ENCODE results near the gene SPRED2. TPM values are rescaled to one million over a fixed set of nuclear protein-coding genes. Genes with fewer than 3 reads are reported as not detected.
A peak's percentile ranks its signal among the peaks of the same experiment; 100 is the strongest.

SPRED2 gene
- polyA plus RNA-seq, 2 of the 4 experiments (the other 2 are of a cell fraction): 20.6 to 29.3 TPM

DNA sequence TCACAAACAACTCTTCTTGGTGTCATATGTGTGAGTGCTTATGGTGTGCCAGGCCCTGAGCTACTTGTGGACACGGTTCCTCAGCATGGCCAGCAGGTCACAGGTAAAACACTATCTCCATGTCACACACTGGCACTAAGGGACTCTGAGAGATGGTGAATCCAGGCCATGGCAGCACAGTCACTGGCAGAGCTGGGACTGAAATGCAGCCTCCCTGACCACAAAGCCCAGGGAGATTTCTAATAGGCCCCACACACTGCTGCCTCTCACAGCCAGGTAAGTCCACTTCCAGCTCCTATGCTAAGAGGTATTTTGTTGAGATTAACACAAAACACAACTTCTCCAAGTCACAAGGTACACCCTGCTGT lies 112.7 kb downstream of the SPRED2 start:
- TF ChIP-seq NPAS2 (CRISPR knock-in tag; IDR thresholded peaks at IDR 0.05; ENCODE audit: borderline replicate concordance) (no peak), RFX5 (IDR thresholded peaks at IDR 0.05) (no peak), HOXB5 (CRISPR knock-in tag; IDR thresholded peaks at IDR 0.05) (no peak), ZSCAN20 (CRISPR knock-in tag; IDR thresholded peaks at IDR 0.05) (no peak), POLR2A (IDR thresholded peaks at IDR 0.05; ENCODE audit: low read length) (no peak), FOSB (CRISPR knock-in tag; IDR thresholded peaks at IDR 0.05) (no peak), SREBF2 (IDR thresholded peaks at IDR 0.05) (no peak), CBX8 (IDR thresholded peaks at IDR 0.05) (no peak), RNF2 (IDR thresholded peaks at IDR 0.05; ENCODE audit: borderline replicate concordance, low read depth) (no peak), MAZ (IDR thresholded peaks at IDR 0.05; ENCODE audit: borderline replicate concordance, low read depth, low read length) (no peak), TP53 (CRISPR knock-in tag; IDR thresholded peaks at IDR 0.05) (no peak), HOXA7 (CRISPR knock-in tag; IDR thresholded peaks at IDR 0.05) (no peak), KDM5A (IDR thresholded peaks at IDR 0.05) (no peak), MAFK (IDR thresholded peaks at IDR 0.05; ENCODE audit: partially characterized antibody) (no peak), HOXB13 (CRISPR knock-in tag; IDR thresholded peaks at IDR 0.05; ENCODE audit: low read depth) (no peak), JUNB (IDR thresholded peaks at IDR 0.05) (no peak), BHLHE40 (IDR thresholded peaks at IDR 0.05; ENCODE audit: low read depth, low read length) (no peak)
- TF ChIP-seq, protein P1, sequence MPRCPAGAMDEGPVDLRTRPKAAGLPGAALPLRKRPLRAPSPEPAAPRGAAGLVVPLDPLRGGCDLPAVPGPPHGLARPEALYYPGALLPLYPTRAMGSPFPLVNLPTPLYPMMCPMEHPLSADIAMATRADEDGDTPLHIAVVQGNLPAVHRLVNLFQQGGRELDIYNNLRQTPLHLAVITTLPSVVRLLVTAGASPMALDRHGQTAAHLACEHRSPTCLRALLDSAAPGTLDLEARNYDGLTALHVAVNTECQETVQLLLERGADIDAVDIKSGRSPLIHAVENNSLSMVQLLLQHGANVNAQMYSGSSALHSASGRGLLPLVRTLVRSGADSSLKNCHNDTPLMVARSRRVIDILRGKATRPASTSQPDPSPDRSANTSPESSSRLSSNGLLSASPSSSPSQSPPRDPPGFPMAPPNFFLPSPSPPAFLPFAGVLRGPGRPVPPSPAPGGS (IDR thresholded peaks at IDR 0.05): no peak
- TF ChIP-seq, protein P2, sequence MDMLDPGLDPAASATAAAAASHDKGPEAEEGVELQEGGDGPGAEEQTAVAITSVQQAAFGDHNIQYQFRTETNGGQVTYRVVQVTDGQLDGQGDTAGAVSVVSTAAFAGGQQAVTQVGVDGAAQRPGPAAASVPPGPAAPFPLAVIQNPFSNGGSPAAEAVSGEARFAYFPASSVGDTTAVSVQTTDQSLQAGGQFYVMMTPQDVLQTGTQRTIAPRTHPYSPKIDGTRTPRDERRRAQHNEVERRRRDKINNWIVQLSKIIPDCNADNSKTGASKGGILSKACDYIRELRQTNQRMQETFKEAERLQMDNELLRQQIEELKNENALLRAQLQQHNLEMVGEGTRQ (IDR thresholded peaks at IDR 0.05): no peak
- TF ChIP-seq, protein P3, sequence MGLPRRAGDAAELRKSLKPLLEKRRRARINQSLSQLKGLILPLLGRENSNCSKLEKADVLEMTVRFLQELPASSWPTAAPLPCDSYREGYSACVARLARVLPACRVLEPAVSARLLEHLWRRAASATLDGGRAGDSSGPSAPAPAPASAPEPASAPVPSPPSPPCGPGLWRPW (IDR thresholded peaks at IDR 0.05): no peak
- Histone ChIP-seq H3K4me2 (peak overlapping the region; percentile 78), H3K9me3 (no peaks in the 10 kb centered on the region), H3K4me1 (peaks cover 27% of the 10 kb centered on the region), H3K27ac (peak overlapping the region; percentile 76 to 85), H3K4me3 (no peak overlapping the region)
- no peak for FAIRE-seq
- CTCF ChIA-PET: interaction anchor here (0.7 to 6.1 kb wide), 23 partner anchors 10 to 237 kb away, joined by 3 to 34 read pairs (median 4); no protein-coding TSS in a partner anchor
- POLR2A ChIA-PET: interaction anchor here (1.1 to 2.0 kb wide), 6 partner anchors 19 to 117 kb away, joined by 3 to 13 read pairs (median 6); partner anchors contain the start of genes ACTR2 and SPRED2
- no peak for DNase-seq (ENCODE audit: low read depth in 1 of 2, low spot score in 1 of 2)
- peak; percentile 56 to 66 for ATAC-seq
- WGBS (ENCODE audit: missing lambda C conversion rate): 69% methylated on average over 1 of the region's 1 CpG

DNA sequence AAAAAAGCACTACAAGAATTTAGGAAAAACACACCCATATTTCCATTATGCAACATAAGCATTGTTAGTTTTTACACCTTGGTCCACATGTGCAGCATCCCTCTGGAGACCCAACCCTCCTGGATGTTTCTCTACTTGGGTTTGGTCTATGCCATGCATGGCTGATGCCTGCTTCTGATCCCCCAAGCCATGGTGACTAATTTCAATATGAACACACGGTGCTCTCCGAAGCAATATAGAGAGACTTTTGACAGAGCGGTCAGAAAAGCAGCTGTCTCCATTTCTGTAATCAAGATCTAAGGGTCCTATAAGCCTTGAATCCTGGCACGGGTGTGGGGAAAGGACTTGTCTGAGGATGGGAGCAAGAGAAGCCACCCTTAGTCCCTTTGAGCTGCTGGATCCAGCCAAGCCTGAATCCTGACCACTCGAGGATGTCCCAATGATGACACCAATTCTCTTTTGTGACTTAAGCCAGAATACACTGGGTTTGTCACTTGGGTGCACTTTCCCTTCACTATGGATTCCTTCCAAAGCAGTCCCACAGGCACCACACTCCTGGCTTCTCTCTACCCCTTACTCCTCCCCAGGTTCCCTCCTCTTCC lies 113.2 kb downstream of the SPRED2 start:
- ChIA-PET POLR2A (interaction anchor here (0.6 to 2.0 kb wide), 5 partner anchors 19 to 117 kb away, joined by 4 to 13 read pairs (median 6); partner anchors contain the start of gene SPRED2), CTCF (interaction anchor here (1.2 to 6.1 kb wide), 11 partner anchors 11 to 56 kb away, joined by 3 to 34 read pairs (median 7); no protein-coding TSS in a partner anchor)
- DNase-seq (ENCODE audit: low read depth in 1 of 2, low spot score in 1 of 2) (no peak), ATAC-seq (no peak), FAIRE-seq (no peak)
- peak overlapping the region; percentile 78 for H3K4me2 ChIP-seq
- TF ChIP-seq KDM1A (IDR thresholded peaks at IDR 0.05; ENCODE audit: low read depth): no peak
- no peak for TF ChIP-seq RAD21 (conservative IDR thresholded peaks at IDR 0.05 in 1 of 2, IDR thresholded peaks at IDR 0.05 in 1 of 2)
- no peak for TF ChIP-seq JUN (IDR thresholded peaks at IDR 0.05)
- TF ChIP-seq POLR2AphosphoS2 (conservative IDR thresholded peaks at IDR 0.05; ENCODE audit: low read length): no peak
- TF ChIP-seq RARB (CRISPR knock-in tag; IDR thresholded peaks at IDR 0.05): no peak
- TF ChIP-seq, protein P4, sequence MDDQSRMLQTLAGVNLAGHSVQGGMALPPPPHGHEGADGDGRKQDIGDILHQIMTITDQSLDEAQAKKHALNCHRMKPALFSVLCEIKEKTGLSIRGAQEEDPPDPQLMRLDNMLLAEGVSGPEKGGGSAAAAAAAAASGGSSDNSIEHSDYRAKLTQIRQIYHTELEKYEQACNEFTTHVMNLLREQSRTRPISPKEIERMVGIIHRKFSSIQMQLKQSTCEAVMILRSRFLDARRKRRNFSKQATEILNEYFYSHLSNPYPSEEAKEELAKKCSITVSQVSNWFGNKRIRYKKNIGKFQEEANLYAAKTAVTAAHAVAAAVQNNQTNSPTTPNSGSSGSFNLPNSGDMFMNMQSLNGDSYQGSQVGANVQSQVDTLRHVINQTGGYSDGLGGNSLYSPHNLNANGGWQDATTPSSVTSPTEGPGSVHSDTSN (IDR thresholded peaks at IDR 0.05): no peak
- no peak for TF ChIP-seq FOXS1 (CRISPR knock-in tag; IDR thresholded peaks at IDR 0.05)
- TF ChIP-seq POLR2A (IDR thresholded peaks at IDR 0.05; ENCODE audit: low read length): no peak
- TF ChIP-seq, protein P3 (IDR thresholded peaks at IDR 0.05): no peak
- no peak for TF ChIP-seq CBX8 (IDR thresholded peaks at IDR 0.05)
- TF ChIP-seq MAX (IDR thresholded peaks at IDR 0.05): no peak
- TF ChIP-seq HEYL (CRISPR knock-in tag; IDR thresholded peaks at IDR 0.05): no peak
- TF ChIP-seq RFX5 (IDR thresholded peaks at IDR 0.05): no peak
- no peak for TF ChIP-seq NPAS2 (CRISPR knock-in tag; IDR thresholded peaks at IDR 0.05; ENCODE audit: borderline replicate concordance)
- no peak for TF ChIP-seq HOXA7 (CRISPR knock-in tag; IDR thresholded peaks at IDR 0.05)
- TF ChIP-seq, protein P5, sequence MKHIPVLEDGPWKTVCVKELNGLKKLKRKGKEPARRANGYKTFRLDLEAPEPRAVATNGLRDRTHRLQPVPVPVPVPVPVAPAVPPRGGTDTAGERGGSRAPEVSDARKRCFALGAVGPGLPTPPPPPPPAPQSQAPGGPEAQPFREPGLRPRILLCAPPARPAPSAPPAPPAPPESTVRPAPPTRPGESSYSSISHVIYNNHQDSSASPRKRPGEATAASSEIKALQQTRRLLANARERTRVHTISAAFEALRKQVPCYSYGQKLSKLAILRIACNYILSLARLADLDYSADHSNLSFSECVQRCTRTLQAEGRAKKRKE (CRISPR knock-in tag; IDR thresholded peaks at IDR 0.05; ENCODE audit: low read depth): no peak
- H3K4me3 ChIP-seq: no peak overlapping the region
- peak overlapping the region; percentile 76 to 85 for H3K27ac ChIP-seq
- H3K9me3 ChIP-seq: no peaks in the 10 kb centered on the region
- WGBS (ENCODE audit: missing lambda C conversion rate): 85% methylated on average over 5 of the region's 5 CpGs
- peaks cover 27% of the 10 kb centered on the region for H3K4me1 ChIP-seq
